ENCODE measurements around the gene ADGB.
"Not testable (repeated sequence)": the region's sequence is repeated elsewhere in the genome, so short reads cannot be mapped to it uniquely, and the experiment has no call there.

The ADGB gene

DNA sequence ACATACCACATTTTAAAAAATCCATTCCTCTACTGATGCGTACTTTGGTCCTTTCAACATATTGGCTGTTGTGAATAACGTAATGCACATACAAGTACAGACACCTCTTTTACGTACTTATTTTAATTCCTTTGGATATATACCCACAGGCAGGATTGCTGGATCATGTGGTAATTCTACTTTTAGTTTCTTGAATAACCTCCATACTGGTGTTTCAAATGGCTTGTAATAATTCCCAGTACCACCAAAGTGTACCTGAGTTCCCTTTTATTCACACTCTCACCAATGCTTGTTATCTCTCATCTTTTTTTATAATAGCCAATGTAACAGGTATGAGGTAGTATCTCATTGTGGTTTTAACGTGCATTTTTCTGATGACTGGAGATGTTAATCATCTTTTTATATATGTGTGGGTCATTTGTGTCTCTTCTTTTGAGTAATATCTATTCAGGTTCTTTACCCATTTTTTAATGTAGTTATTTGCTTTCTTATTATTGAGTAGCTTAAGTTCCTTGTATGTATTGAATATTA, 191.9 kb downstream of the ADGB start:
- Histone ChIP-seq H3K9me3 (ENCODE audit: control insufficient read depth in 2 of 2, low read length in 2 of 2) (peaks cover 0 to 5% of the 10 kb centered on the region in 2 donors), H3K9ac (ENCODE audit: low read length in 2 of 2) (no peak overlapping the region), H3K4me3 (ENCODE audit: low read length in 2 of 2) (no peak overlapping the region), H3K36me3 (ENCODE audit: control insufficient read depth in 2 of 2, insufficient read depth in 2 of 2, low read length in 2 of 2) (no peaks in the 10 kb centered on the region), H3K27me3 (ENCODE audit: control insufficient read depth in 1 of 2, insufficient read depth in 2 of 2, low read length in 2 of 2) (no peaks in the 10 kb centered on the region), H3K4me1 (ENCODE audit: control insufficient read depth, insufficient read depth, low read length) (no peaks in the 10 kb centered on the region), H3K27ac (ENCODE audit: low read length) (no peak overlapping the region)

DNA sequence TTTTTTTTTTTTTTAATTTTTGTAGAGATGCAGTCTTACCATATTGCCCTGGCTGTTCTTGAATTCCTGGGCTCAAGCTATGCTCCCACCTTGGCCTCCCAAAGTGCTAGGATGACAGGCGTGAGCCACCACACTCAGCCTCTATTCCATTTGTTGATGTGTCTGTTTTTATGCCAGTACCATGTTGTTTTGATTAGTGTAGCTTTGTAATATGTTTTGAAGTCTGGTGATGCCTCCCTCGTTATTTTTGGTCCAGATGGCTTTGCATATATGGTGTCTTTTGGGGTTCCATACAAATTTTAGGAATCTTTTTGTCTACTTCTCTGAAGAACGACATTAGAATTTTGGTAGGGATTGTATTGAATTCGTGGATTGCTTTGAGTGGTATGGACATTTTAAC, 193.2 kb downstream of the ADGB start:
- Histone ChIP-seq H3K36me3 (ENCODE audit: control insufficient read depth in 2 of 2, insufficient read depth in 2 of 2, low read length in 2 of 2) (no peaks in the 10 kb centered on the region), H3K27me3 (ENCODE audit: control insufficient read depth in 1 of 2, insufficient read depth in 2 of 2, low read length in 2 of 2) (no peaks in the 10 kb centered on the region), H3K4me3 (ENCODE audit: low read length in 2 of 2) (no peak overlapping the region), H3K9ac (ENCODE audit: low read length in 2 of 2) (no peak overlapping the region), H3K4me1 (ENCODE audit: control insufficient read depth, insufficient read depth, low read length) (no peaks in the 10 kb centered on the region), H3K27ac (ENCODE audit: low read length) (no peak overlapping the region), H3K9me3 (ENCODE audit: control insufficient read depth in 2 of 2, low read length in 2 of 2) (peaks cover 0 to 5% of the 10 kb centered on the region in 2 donors)

DNA sequence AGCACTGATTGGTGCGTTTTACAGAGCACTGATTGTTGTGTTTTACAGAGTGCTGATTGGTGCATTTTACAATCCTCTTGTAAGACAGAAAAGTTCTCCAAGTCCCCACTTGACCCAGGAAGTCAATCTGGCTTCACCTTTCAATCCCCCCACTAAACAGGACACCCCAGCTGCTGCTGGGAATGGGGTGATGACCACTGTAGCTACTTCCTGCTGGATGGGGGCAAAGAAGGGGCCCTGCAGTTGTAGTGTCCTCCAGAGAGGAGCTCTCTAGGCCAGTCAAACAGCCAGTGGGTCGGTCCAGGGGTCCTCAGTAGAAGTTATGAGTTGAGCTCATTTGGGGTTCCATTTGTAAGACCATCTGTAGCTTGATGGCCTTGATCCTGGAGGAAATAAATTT, 194.4 kb downstream of the ADGB start:
- H3K4me3 ChIP-seq (ENCODE audit: low read length in 2 of 2); H3K27ac ChIP-seq (ENCODE audit: low read length); H3K27me3 ChIP-seq (ENCODE audit: control insufficient read depth in 1 of 2, insufficient read depth in 2 of 2, low read length in 2 of 2); H3K9me3 ChIP-seq (ENCODE audit: control insufficient read depth in 2 of 2, low read length in 2 of 2); H3K36me3 ChIP-seq (ENCODE audit: control insufficient read depth in 2 of 2, insufficient read depth in 2 of 2, low read length in 2 of 2); H3K9ac ChIP-seq (ENCODE audit: low read length in 2 of 2); H3K4me1 ChIP-seq (ENCODE audit: control insufficient read depth, insufficient read depth, low read length): not testable (repeated sequence)

DNA sequence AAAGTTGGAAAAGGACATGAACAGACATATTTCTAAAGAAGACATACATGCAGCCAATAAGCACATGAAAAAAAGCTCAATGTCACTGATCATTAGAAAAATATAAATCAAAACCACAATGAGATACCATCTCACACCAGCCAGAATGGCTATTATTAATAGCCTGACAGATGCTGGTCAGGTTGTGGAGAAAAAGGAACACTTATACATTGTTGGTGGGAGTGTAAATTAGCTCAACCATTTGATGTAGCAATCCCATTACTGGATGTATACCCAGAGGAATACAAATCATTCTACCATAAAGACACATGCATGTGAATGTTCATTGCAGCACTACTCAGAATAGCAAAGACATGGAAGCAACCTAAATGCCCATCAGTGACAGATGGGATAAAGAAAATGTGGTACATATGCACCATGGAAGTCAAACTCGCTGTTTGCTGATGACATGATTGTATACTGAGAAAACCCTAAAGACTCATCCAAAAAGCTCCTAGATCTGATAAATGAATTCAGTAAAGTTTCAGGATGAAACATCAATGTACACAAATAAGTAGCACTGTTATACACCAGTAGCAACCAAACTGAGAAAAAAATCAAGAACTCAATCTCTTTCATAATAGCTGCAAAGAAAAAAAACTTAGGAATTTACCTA, 196.8 kb downstream of the ADGB start:
- H3K4me1 ChIP-seq (ENCODE audit: control insufficient read depth, insufficient read depth, low read length), result no peaks in the 10 kb centered on the region
- no peaks in the 10 kb centered on the region for H3K36me3 ChIP-seq (ENCODE audit: control insufficient read depth in 2 of 2, insufficient read depth in 2 of 2, low read length in 2 of 2)
- H3K27ac ChIP-seq (ENCODE audit: low read length), result no peak overlapping the region
- no peak overlapping the region for H3K9ac ChIP-seq (ENCODE audit: low read length in 2 of 2)
- no peaks in the 10 kb centered on the region for H3K27me3 ChIP-seq (ENCODE audit: control insufficient read depth in 1 of 2, insufficient read depth in 2 of 2, low read length in 2 of 2)
- H3K4me3 ChIP-seq (ENCODE audit: low read length in 2 of 2), result no peak overlapping the region
- H3K9me3 ChIP-seq (ENCODE audit: control insufficient read depth in 2 of 2, low read length in 2 of 2), result peaks cover 0 to 5% of the 10 kb centered on the region in 2 donors

DNA sequence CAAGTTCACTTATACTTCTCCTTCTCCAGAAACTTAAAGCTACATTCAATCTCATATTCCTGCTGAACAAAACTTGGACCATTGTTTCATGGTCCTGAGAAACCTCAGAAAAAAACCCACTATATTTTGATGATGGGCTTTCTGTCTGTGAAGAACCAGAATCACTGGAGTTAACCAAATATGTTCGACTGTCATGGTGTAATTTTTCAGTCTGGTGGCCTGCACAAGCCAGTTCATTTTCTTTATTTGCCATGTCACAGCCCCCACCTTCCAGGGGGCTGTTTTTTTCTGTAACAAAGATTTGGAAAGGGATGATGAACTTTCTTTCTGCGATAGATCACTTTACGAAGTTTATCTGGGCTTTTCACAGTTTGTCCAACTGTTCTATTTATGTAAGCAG, 204.4 kb downstream of the ADGB start:
- H3K4me1 ChIP-seq (ENCODE audit: control insufficient read depth, insufficient read depth, low read length); H3K9me3 ChIP-seq (ENCODE audit: control insufficient read depth in 2 of 2, low read length in 2 of 2); H3K36me3 ChIP-seq (ENCODE audit: control insufficient read depth in 2 of 2, insufficient read depth in 2 of 2, low read length in 2 of 2); H3K27ac ChIP-seq (ENCODE audit: low read length); H3K27me3 ChIP-seq (ENCODE audit: control insufficient read depth in 1 of 2, insufficient read depth in 2 of 2, low read length in 2 of 2); H3K9ac ChIP-seq (ENCODE audit: low read length in 2 of 2): not testable (repeated sequence)
- peak overlapping the region in 1 of 2 donors; percentile 41 for H3K4me3 ChIP-seq (ENCODE audit: low read length in 2 of 2)

DNA sequence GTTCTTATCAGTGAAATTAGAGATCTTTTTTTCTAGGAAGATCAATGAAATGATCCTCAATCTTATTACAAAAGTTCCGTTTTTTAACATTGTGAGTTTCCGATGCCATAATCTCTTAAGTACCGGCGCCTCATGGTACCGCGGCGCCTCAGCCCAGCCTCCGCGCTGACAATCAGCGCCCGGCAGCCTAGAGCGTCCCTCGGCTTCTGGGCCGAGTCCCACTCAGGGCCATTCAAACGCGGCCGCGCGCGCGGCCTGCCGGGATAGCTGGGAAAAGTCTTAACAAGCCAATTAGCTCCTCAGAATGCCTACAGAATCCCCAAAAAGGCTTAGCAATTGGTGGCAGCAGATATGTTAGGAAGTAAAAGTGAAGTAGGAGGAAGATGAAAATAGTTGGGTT, 204.8 kb downstream of the ADGB start:
- Histone ChIP-seq H3K4me3 (ENCODE audit: low read length in 2 of 2) (peak overlapping the region in 1 of 2 donors; percentile 41), H3K9ac (ENCODE audit: low read length in 2 of 2) (no peak overlapping the region), H3K4me1 (ENCODE audit: control insufficient read depth, insufficient read depth, low read length) (no peaks in the 10 kb centered on the region), H3K27ac (ENCODE audit: low read length) (no peak overlapping the region), H3K36me3 (ENCODE audit: control insufficient read depth in 2 of 2, insufficient read depth in 2 of 2, low read length in 2 of 2) (no peaks in the 10 kb centered on the region), H3K27me3 (ENCODE audit: control insufficient read depth in 1 of 2, insufficient read depth in 2 of 2, low read length in 2 of 2) (no peaks in the 10 kb centered on the region), H3K9me3 (ENCODE audit: control insufficient read depth in 2 of 2, low read length in 2 of 2) (no peaks in the 10 kb centered on the region)

DNA sequence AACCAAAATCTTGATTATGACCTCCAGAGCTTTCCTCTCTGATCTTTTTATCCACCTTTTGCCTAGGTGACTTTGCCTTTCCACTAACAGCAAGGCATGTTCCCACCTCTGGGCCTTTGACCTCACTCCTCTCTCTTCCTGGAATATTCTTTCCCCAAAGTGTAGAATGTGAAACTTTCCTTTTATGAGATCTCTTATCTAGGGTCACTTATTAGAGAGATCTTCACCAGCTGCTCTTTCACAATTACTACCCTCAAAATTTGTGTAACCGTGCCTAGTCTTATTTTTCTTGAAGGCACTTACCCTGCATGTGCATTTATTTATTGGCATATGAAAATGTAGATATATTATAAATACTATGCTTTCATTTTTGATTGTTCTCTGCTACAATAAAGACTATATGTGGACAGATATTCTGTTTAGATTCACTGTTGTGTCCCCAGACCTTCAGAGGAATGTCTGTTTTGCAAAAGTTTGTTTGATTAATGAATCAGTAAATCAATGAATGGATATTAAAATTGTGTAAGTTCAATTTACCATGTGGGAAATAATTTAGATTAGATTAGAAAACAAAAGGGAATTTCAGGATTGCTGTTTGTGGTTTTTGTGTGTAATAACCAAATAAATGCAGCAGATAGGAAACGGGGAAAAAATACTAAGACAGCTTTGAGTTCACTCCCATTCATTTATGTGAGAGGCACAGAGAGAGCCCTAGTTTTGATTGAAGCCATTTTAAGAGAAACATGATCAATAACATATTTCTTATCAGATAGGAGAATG, 207.0 kb downstream of the ADGB start:
- Histone ChIP-seq H3K36me3 (ENCODE audit: control insufficient read depth in 2 of 2, insufficient read depth in 2 of 2, low read length in 2 of 2) (no peaks in the 10 kb centered on the region), H3K9ac (ENCODE audit: low read length in 2 of 2) (no peak overlapping the region), H3K27ac (ENCODE audit: low read length) (no peak overlapping the region), H3K4me1 (ENCODE audit: control insufficient read depth, insufficient read depth, low read length) (no peaks in the 10 kb centered on the region), H3K4me3 (ENCODE audit: low read length in 2 of 2) (no peak overlapping the region), H3K9me3 (ENCODE audit: control insufficient read depth in 2 of 2, low read length in 2 of 2) (no peaks in the 10 kb centered on the region), H3K27me3 (ENCODE audit: control insufficient read depth in 1 of 2, insufficient read depth in 2 of 2, low read length in 2 of 2) (no peaks in the 10 kb centered on the region)

DNA sequence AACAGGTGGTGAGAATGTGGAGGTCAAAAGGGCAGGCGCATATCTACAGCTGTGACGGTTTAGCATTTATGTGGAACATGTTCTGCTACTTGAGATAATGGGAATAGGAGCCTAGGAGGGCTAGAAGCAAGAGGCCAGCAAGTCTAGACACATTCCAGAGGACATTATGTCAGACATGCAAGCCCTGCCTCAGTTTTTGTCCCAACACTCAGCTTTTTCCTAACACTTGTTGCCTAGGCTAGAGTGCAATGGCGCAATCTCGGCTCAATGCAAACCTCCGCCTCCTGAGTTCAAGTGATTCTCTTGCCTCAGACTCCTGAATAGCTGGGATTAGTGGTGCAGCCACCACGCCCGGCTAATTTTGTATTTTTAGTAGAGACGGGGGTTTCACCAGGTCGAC, 210.2 kb downstream of the ADGB start:
- not testable (repeated sequence) for H3K36me3 ChIP-seq (ENCODE audit: control insufficient read depth in 2 of 2, insufficient read depth in 2 of 2, low read length in 2 of 2); H3K9ac ChIP-seq (ENCODE audit: low read length in 2 of 2); H3K9me3 ChIP-seq (ENCODE audit: control insufficient read depth in 2 of 2, low read length in 2 of 2); H3K27ac ChIP-seq (ENCODE audit: low read length); H3K4me1 ChIP-seq (ENCODE audit: control insufficient read depth, insufficient read depth, low read length); H3K27me3 ChIP-seq (ENCODE audit: control insufficient read depth in 1 of 2, insufficient read depth in 2 of 2, low read length in 2 of 2); H3K4me3 ChIP-seq (ENCODE audit: low read length in 2 of 2)

DNA sequence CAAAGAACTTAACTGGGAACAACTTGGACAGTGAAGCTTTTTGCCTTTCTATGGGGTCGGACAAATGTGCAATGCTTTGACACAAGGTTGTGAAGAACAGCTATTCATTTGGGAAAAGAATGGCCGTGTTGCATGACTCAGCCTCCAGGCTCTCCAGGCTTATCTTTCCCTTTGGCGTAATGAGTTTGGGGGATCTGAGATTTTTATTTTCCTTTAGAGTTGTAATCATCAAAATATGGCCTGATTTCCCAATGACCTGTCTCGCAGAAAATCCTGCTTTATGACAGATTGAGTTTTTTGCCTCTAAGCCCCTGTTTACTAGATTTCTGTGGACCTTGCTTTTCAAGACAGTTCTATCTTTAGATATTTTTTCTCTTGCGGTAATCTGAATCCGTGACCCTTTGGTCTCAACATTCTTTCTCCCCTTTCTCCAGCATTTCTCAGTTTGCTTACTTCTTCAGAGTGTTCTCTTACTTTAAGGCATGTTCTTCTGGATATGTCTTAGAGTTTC, 214.1 kb downstream of the ADGB start:
- H3K9ac ChIP-seq (ENCODE audit: low read length in 2 of 2); H3K27ac ChIP-seq (ENCODE audit: low read length); H3K9me3 ChIP-seq (ENCODE audit: control insufficient read depth in 2 of 2, low read length in 2 of 2); H3K36me3 ChIP-seq (ENCODE audit: control insufficient read depth in 2 of 2, insufficient read depth in 2 of 2, low read length in 2 of 2); H3K4me3 ChIP-seq (ENCODE audit: low read length in 2 of 2); H3K4me1 ChIP-seq (ENCODE audit: control insufficient read depth, insufficient read depth, low read length); H3K27me3 ChIP-seq (ENCODE audit: control insufficient read depth in 1 of 2, insufficient read depth in 2 of 2, low read length in 2 of 2): not testable (repeated sequence)

DNA sequence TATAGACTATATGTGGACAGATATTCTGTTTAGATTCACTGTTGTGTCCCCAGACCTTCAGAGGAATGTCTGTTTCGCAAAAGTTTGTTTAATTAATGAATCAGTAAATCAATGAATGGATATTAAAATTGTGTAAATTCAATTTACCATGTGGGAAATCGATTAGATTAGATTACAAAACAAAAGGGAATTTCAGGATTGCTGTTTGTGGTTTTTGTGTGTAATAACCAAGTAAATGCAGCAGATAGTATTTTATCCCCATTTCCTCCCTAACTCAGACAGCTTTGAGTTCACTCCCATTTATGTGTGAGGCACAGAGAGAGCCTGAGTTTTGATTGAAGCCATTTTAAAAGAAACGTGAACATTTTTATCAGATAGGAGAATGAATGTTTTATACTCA, 214.8 kb downstream of the ADGB start:
- no peak overlapping the region for H3K27ac ChIP-seq (ENCODE audit: low read length)
- no peak overlapping the region for H3K9ac ChIP-seq (ENCODE audit: low read length in 2 of 2)
- no peaks in the 10 kb centered on the region for H3K27me3 ChIP-seq (ENCODE audit: control insufficient read depth in 1 of 2, insufficient read depth in 2 of 2, low read length in 2 of 2)
- no peaks in the 10 kb centered on the region for H3K36me3 ChIP-seq (ENCODE audit: control insufficient read depth in 2 of 2, insufficient read depth in 2 of 2, low read length in 2 of 2)
- H3K4me1 ChIP-seq (ENCODE audit: control insufficient read depth, insufficient read depth, low read length), result no peaks in the 10 kb centered on the region
- H3K4me3 ChIP-seq (ENCODE audit: low read length in 2 of 2), result no peak overlapping the region
- no peaks in the 10 kb centered on the region for H3K9me3 ChIP-seq (ENCODE audit: control insufficient read depth in 2 of 2, low read length in 2 of 2)
